ENCODE results near the gene CSAD.

- TF ChIP-seq, protein P1, sequence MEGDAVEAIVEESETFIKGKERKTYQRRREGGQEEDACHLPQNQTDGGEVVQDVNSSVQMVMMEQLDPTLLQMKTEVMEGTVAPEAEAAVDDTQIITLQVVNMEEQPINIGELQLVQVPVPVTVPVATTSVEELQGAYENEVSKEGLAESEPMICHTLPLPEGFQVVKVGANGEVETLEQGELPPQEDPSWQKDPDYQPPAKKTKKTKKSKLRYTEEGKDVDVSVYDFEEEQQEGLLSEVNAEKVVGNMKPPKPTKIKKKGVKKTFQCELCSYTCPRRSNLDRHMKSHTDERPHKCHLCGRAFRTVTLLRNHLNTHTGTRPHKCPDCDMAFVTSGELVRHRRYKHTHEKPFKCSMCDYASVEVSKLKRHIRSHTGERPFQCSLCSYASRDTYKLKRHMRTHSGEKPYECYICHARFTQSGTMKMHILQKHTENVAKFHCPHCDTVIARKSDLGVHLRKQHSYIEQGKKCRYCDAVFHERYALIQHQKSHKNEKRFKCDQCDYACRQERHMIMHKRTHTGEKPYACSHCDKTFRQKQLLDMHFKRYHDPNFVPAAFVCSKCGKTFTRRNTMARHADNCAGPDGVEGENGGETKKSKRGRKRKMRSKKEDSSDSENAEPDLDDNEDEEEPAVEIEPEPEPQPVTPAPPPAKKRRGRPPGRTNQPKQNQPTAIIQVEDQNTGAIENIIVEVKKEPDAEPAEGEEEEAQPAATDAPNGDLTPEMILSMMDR (IDR thresholded peaks at IDR 0.05) = no peak
- TF ChIP-seq EP300 (IDR thresholded peaks at IDR 0.05; ENCODE audit: low read depth) = no peak
- no peak for TF ChIP-seq POLR2A (IDR thresholded peaks at IDR 0.05)
- TF ChIP-seq POLR2AphosphoS5 (IDR thresholded peaks at IDR 0.05) = no peak
Measured at GRCh38 chr12:53193040-53193439, 12.3 kb upstream of the CSAD start.
